ENCODE data around the gene GFI1.
A peak's percentile ranks its signal among the peaks of the same experiment; 100 is the strongest.

GFI1 gene

DNA sequence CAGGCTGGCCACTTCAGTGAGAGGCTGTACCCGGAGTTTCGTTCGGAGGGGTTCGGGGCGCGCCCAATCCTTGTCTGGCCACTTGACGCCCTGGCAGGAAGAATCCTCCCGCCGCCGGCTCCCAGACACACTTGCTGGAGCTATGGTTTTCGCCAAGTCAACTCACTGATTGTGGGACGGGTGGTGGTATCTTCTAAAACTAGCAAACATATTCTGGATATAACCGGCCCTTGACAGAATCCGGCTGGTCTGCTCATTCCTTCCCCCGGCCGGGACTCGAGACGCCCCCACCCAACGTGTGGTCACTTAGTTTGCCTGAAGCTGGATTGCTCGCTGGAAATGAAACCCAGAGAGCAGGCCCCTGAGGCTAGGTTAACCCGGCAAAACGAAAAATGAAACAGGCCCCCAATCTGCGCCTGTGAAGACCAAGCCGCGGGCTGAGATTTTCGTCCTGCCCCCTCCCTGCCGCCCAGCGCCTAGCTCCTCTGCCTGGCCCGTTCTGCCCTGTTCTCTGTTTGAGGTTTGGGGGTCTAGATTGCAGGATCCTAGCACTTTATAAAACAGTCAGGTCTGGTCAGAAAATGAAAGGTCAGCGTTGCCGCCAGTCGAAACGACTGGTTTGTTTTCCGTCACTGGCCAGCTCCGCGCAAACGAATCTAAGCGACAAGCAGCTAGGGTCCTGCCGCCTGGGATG is 4.6 kb downstream of the GFI1 start:
- H3K27me3 ChIP-seq = peaks cover 17% of the 10 kb centered on the region
- H3K9ac ChIP-seq = peak overlapping the region; percentile 91
- peak overlapping the region; percentile 91 for H3K4me2 ChIP-seq
- H3K9me3 ChIP-seq = peaks cover 15% of the 10 kb centered on the region
- peaks cover 18% of the 10 kb centered on the region for H4K20me1 ChIP-seq
- peaks cover 47% of the 10 kb centered on the region for H3K36me3 ChIP-seq
- peaks cover 45% of the 10 kb centered on the region for H3K4me1 ChIP-seq
- peak overlapping the region; percentile 73 for H3K4me3 ChIP-seq
- peak overlapping the region; percentile 97 for H3K27ac ChIP-seq
- TF ChIP-seq Cebpa-rat (IDR thresholded peaks at IDR 0.05) = no peak

DNA sequence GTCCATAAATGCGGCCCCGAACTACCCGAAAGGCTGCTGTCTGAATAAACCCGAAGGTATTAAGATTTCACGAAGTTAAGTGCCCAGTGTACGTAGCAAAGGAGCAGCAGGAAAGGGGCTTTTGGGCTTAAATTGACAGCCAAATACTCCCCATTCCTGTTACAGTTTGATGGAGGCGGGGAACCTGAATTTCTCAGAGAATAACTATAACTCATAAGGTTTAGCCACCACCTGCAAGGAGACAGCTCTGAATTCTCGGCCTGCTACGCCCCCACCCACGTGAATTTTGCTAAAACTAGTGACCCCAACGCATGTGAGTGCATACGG is 5.2 kb downstream of the GFI1 start:
- TF ChIP-seq Cebpa-rat (IDR thresholded peaks at IDR 0.05) = no peak
- no peak overlapping the region for H3K9ac ChIP-seq

DNA sequence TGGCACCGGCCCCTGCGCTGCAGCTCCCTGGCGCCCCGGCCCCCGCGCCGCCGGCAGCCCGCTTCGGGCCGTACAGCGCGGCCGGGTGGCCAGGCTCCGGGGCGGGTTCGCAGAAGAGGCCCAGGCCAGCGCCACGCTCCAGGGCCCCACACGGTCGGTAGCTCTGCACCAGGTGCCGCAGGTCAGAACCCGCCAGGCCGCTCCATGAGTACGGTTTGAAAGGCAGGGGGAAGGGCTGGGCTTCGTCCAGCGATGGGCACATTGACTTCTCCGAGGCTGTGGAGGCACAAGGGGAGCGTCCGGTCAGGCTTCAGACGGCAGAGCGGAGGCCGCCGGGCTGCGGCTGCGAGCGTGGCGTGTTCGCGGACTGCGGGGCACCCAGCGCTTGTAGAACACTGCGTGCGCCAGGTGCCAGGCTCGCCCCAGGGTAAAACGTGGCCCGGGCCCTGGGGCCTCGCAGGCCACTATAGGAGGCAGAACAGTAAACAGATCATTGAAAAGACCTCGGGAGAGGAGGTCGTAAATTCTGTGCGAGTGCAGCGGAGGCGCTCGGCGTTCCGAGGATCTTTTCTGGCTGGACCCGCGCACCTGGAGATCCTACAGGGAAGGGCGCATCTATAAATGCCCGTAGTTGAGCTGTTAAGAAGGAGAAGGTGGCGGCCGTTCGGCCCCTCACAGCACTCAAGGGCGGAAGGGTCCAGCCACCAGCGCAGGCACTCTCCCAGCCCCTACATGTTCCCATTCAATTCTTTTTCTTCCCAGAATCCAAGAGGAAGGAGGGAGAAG is 5.7 kb downstream of the GFI1 start:
- peaks cover 52% of the 10 kb centered on the region for H3K4me1 ChIP-seq
- no peak overlapping the region for H3K27ac ChIP-seq
- H3K36me3 ChIP-seq = peaks cover 48% of the 10 kb centered on the region
- H3K27me3 ChIP-seq = peaks cover 17% of the 10 kb centered on the region
- H3K4me3 ChIP-seq = 0 out of 2 replicates have a peak overlapping the region, but pooled peaks have one; percentile 5
- peaks cover 15% of the 10 kb centered on the region for H3K9me3 ChIP-seq
- peaks cover 18% of the 10 kb centered on the region for H4K20me1 ChIP-seq
- peak overlapping the region; percentile 91; the same call in 1 of the 2 replicates for H3K4me2 ChIP-seq
- TF ChIP-seq Cebpa-rat (IDR thresholded peaks at IDR 0.05) = no peak
- H3K9ac ChIP-seq = no peak overlapping the region

More for the DNA sequence above, 5.2 kb downstream of the GFI1 start:
- Histone ChIP-seq H3K27ac (no peak overlapping the region), H3K4me3 (peak overlapping the region; percentile 73; the same call in 1 of the 2 replicates), H3K4me2 (peak overlapping the region; percentile 91), H3K9me3 (peaks cover 15% of the 10 kb centered on the region), H4K20me1 (peaks cover 18% of the 10 kb centered on the region), H3K36me3 (peaks cover 47% of the 10 kb centered on the region), H3K4me1 (peaks cover 47% of the 10 kb centered on the region), H3K27me3 (peaks cover 17% of the 10 kb centered on the region)

DNA sequence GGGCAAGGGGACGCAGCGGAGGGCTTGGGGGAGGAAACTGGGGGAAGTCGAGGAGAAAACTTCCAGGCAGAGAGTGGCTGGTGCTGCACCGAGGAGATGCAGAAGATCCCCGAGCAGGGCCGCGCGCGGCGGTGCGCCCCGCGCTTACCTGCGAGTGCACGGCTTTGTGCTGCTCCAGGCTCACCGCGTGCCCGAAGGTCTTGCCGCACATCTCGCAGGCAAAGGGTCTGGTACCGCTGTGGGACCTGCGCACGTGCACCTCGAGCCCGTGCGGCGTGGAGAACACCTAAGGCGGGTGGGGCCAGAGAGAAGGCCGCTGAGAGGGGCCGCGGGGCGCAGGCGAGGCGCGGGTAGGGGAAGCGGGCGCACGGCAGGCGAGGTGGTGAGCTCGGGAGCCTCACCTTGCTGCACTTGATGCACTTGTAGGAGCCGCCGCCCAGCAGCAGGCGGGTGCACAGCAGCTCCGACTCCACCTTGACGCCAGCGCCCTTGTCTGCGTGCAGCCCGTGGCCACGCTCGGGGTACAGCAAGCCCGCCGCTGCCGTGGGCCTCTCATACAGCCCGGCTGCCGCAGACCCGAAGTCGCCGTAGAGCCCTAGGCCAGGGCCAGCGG is 6.4 kb downstream of the GFI1 start:
- Histone ChIP-seq H3K4me1 (peaks cover 59% of the 10 kb centered on the region), H3K4me3 (no peak overlapping the region), H3K27me3 (peaks cover 17% of the 10 kb centered on the region), H3K9ac (no peak overlapping the region), H3K9me3 (peaks cover 15% of the 10 kb centered on the region), H3K4me2 (no peak overlapping the region), H3K27ac (no peak overlapping the region), H3K36me3 (peaks cover 55% of the 10 kb centered on the region), H4K20me1 (peaks cover 18% of the 10 kb centered on the region)
- TF ChIP-seq Cebpa-rat (IDR thresholded peaks at IDR 0.05) = no peak

DNA sequence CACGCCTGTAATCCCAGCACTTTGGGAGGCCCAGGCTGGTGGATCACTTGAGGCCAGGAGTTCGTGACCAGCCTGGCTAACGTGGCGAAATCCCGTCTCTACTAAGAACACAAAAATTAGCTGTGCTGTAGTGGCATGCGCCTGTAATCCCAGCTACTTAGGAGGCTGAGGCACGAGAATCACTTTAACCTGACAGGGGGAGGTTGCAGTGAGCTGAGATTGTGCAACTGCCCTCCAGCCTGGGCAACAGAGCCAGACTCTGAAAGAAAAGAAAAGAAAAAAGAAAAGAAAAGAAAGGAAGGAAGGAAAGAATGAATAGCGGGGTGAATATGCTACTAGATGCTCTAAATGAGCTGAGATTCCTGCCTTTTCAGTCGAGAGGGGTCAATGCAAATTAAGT is 7.1 kb downstream of the GFI1 start:
- Histone ChIP-seq H3K9me3 (peaks cover 15% of the 10 kb centered on the region), H3K4me2 (no peak overlapping the region), H4K20me1 (peaks cover 18% of the 10 kb centered on the region), H3K4me1 (peaks cover 66% of the 10 kb centered on the region), H3K27ac (no peak overlapping the region), H3K36me3 (peaks cover 62% of the 10 kb centered on the region), H3K27me3 (peaks cover 17% of the 10 kb centered on the region), H3K4me3 (no peak overlapping the region), H3K9ac (no peak overlapping the region)
- no peak for TF ChIP-seq Cebpa-rat (IDR thresholded peaks at IDR 0.05)

DNA sequence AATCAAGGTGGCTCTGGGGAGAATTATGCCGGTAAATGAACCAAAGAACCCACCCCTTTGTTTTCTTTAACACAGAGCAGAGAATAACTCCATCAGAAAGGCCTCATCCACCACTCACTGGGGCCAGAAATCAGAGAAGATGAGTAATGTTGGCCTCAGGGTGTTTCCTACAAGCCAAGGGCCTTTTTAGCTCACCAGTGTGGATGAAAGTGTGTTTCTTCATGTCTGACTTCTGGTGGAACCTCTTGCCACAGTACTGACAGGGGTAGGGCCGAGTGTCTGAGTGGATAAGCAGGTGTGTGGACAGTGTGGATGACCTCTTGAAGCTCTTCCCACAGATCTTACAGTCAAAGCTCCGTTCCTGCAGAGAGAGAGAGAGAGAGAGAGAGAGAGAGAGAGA is 8.3 kb downstream of the GFI1 start:
- H3K9ac ChIP-seq = no peak overlapping the region
- TF ChIP-seq Cebpa-rat (IDR thresholded peaks at IDR 0.05) = no peak
- peaks cover 15% of the 10 kb centered on the region for H3K9me3 ChIP-seq
- peaks cover 15% of the 10 kb centered on the region for H4K20me1 ChIP-seq
- H3K27ac ChIP-seq = peak overlapping the region; percentile 4; the same call in 1 of the 2 replicates
- H3K4me1 ChIP-seq = peaks cover 66% of the 10 kb centered on the region
- H3K4me2 ChIP-seq = peak overlapping the region; percentile 54; the same call in 1 of the 2 replicates
- peaks cover 16% of the 10 kb centered on the region for H3K27me3 ChIP-seq
- peaks cover 74% of the 10 kb centered on the region for H3K36me3 ChIP-seq
- H3K4me3 ChIP-seq = no peak overlapping the region

DNA sequence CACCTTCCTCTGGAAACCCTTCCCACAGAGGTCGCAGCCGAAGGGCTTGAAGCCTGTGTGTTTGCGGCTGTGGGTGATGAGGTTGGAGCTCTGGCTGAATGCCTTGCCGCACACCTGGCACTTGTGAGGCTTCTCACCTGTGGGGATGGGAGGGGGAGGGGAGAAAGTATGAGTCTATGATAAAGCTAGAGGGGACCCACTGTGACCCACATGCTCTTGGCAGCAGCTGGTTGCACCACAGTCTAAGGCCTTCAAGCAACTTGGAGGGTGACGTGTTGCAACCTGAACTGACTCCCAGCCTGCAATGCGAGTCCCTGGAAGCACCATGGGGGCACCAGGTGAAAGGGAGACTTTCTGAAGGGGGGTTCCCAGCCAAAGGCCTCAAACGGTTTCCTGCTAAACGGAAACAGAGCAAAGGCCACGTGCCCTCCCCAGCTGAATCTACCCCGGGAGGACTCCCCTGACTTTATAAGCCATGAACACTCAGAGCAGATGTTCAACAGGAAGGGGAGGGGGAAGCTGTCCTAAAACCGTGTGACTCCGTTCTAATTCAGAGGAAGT is 10.6 kb downstream of the GFI1 start:
- Histone ChIP-seq H3K4me2 (peak overlapping the region; percentile 54), H3K9me3 (peaks cover 9% of the 10 kb centered on the region), H3K4me3 (no peak overlapping the region), H3K27ac (peak overlapping the region; percentile 77), H3K27me3 (no peaks in the 10 kb centered on the region), H3K36me3 (peaks cover 74% of the 10 kb centered on the region), H3K9ac (no peak overlapping the region; the same call in 1 of the 2 replicates), H4K20me1 (no peaks in the 10 kb centered on the region), H3K4me1 (peaks cover 48% of the 10 kb centered on the region)
- peak; percentile 22; the same call in 1 of the 2 replicates for TF ChIP-seq Cebpa-rat (IDR thresholded peaks at IDR 0.05)

DNA sequence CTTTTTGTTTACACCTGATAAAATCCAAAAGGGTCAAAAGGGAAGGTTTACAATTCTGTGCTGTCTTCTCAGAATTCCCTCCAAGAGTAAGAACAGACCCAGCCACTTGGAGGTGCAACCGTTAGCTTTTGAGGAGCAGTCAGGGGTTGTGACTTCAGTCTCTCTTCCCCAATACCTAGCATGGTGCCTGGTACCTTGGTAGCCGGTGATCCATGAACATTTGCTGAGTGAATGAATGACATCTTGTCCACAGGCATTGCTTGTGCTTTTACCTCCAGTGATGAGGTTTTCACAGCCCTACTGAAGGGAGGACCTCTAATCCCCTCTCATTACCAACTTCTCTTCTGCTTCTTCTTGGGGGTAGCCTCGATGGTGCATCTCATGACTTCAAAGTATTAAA is 11.7 kb downstream of the GFI1 start:
- Histone ChIP-seq H3K9me3 (no peaks in the 10 kb centered on the region), H4K20me1 (no peaks in the 10 kb centered on the region), H3K4me2 (peak overlapping the region; percentile 54; the same call in 1 of the 2 replicates), H3K9ac (no peak overlapping the region), H3K27me3 (no peaks in the 10 kb centered on the region), H3K4me1 (peaks cover 48% of the 10 kb centered on the region), H3K27ac (peak overlapping the region; percentile 77), H3K36me3 (peaks cover 63% of the 10 kb centered on the region), H3K4me3 (no peak overlapping the region)
- no peak for TF ChIP-seq Cebpa-rat (IDR thresholded peaks at IDR 0.05)

DNA sequence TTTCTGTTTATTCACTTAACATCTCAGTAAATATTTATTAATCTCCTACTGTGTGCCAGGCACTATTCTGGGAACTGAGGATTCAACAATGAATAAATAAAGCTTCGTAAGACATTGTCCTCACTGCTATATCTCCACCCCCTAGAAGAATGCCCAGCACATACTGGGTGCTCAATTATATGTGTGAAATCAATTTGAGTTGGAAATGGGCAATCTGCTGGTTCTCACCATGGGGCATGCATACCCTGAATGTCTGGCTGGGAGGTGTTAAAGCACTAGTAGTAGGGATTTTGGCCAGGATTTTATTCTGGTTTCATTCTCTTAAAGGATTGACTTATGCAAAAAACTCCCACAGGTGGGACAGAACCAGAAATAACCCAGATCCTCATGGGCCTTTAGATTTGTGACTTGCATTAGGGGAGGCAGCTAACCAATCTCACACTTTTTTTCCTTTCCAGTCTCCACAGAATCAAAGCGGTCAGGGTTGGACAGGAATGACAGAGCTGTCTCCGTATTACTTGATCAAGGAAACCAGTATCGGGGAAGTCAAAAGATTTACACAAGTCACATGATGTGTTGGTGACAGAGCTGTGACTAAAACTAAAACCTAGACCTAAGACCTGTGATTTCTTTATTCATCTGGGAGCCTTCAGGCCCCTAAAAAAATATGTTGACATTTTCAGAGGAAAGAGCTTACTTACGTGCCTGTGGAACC is 12.8 kb downstream of the GFI1 start:
- no peaks in the 10 kb centered on the region for H3K9me3 ChIP-seq
- H3K27ac ChIP-seq = 0 out of 2 replicates have a peak overlapping the region, but pooled peaks have one; percentile 18
- peaks cover 44% of the 10 kb centered on the region for H3K4me1 ChIP-seq
- no peak overlapping the region for H3K9ac ChIP-seq
- H4K20me1 ChIP-seq = no peaks in the 10 kb centered on the region
- no peak for TF ChIP-seq Cebpa-rat (IDR thresholded peaks at IDR 0.05)
- H3K4me3 ChIP-seq = no peak overlapping the region
- H3K27me3 ChIP-seq = no peaks in the 10 kb centered on the region
- H3K36me3 ChIP-seq = peaks cover 52% of the 10 kb centered on the region
- no peak overlapping the region; the same call in 1 of the 2 replicates for H3K4me2 ChIP-seq

Measured in BLaER1 (cell line).